ENCODE data around the gene CDKN1A. TPM values are rescaled to one million over a fixed set of nuclear protein-coding genes. Genes with fewer than 3 reads are reported as not detected.

The CDKN1A gene
- total and polyA plus RNA-seq, 9 of the 15 experiments (the other 6 are each of a cell fraction or from before 2014, with no cell fraction given) = 0.25 to 8.1 (median 5.1) TPM

- Histone ChIP-seq H4K20me1 (replicated peaks; ENCODE audit: control insufficient read depth, insufficient read depth, low read length) (peaks cover 21% of the 10 kb centered on the region; the same call in 1 of the 2 replicates), H3K27ac (ENCODE audit: extremely low read depth, low read depth, low read length) (no peak overlapping the region), H3K9ac (ENCODE audit: insufficient read depth in 1 of 2, low read depth in 2 of 2, low read length in 2 of 2) (peak overlapping the region in 1 of 2 experiments; percentile 66; a peak in 2 of 4 replicates), H2AFZ (ENCODE audit: low read depth, low read length) (no peak overlapping the region), H3K36me3 (ENCODE audit: control insufficient read depth, insufficient read depth, low read length) (no peaks in the 10 kb centered on the region), H3K4me1 (replicated peaks in 1 of 2; ENCODE audit: control insufficient read depth in 2 of 2, insufficient read depth in 2 of 2, low read length in 2 of 2) (peaks cover 0 to 12% of the 10 kb centered on the region in 2 experiments; a peak in 1 of 5 replicates), H3K9me1 (ENCODE audit: control insufficient read depth, insufficient read depth, low read length) (no peaks in the 10 kb centered on the region), H3K4me3 (no peak overlapping the region), H3K79me2 (ENCODE audit: control insufficient read depth, insufficient read depth, low read length) (no peaks in the 10 kb centered on the region), H3K9me3 (replicated peaks; ENCODE audit: control insufficient read depth, insufficient read depth, low read depth, low read length) (no peaks in the 10 kb centered on the region), H3K4me2 (ENCODE audit: insufficient read depth, low read length) (no peak overlapping the region), H3K27me3 (ENCODE audit: control insufficient read depth in 2 of 2, insufficient read depth in 2 of 2, low read length in 2 of 2) (peaks cover 35 to 90% of the 10 kb centered on the region in 2 experiments)
- no TSS peak for BruUV-seq (replicated peaks)
- WGBS (ENCODE audit: insufficient coverage, low coverage, missing lambda C conversion rate) = 2% methylated on average over 12 of the region's 12 CpGs
- ChIA-PET POLR2A (interaction anchor here (0.6 to 0.9 kb wide), 4 partner anchors 90 to 192 kb away, joined by 3 to 4 read pairs (median 3); no protein-coding TSS in a partner anchor), CTCF (ENCODE audit: low intra/inter-chr PET ratio) (no interaction called here)
- intact Hi-C loops (cut with micrococcal nuclease) = no loop called here
- FAIRE-seq (no peak), DNase-seq (ENCODE audit: extremely low read depth in 1 of 4, low spot score in 3 of 4) (no peak), ATAC-seq (no peak; the same call in 1 of the 3 replicates)
- TF ChIP-seq PBX2 (CRISPR knock-in tag; IDR thresholded peaks at IDR 0.05; ENCODE audit: low read depth) (no peak), PBX2 (tag; conservative IDR thresholded peaks at IDR 0.05; ENCODE audit: low read depth) (no peak), XRCC3 (IDR thresholded peaks at IDR 0.05) (no peak), ZNF316 (IDR thresholded peaks at IDR 0.05) (no peak), GTF2F1 (IDR thresholded peaks at IDR 0.05; ENCODE audit: low read depth, low read length) (no peak), CBX1 (IDR thresholded peaks at IDR 0.05; ENCODE audit: low read depth) (no peak), FOXP4 (CRISPR knock-in tag; IDR thresholded peaks at IDR 0.05; ENCODE audit: borderline replicate concordance) (no peak), ZNF165 (CRISPR knock-in tag; IDR thresholded peaks at IDR 0.05; ENCODE audit: borderline replicate concordance) (no peak)
- in situ Hi-C loops (cut with MboI) = no loop called here
Observed at GRCh38 chr6:36717871-36718540, 39.5 kb downstream of the CDKN1A start.

All from K562 (cell line).